ES-I3 (cell line): ENCODE data around the gene PDZK1.
"Not testable (repeated sequence)": the region's sequence is repeated elsewhere in the genome, so short reads cannot be mapped to it uniquely, and the experiment has no call there.

Experiments used
- H3K36me3 ChIP-seq: 2 replicates; pipeline ENCODE4 v1.6.1; 2013; ENCODE audit warnings: mild to moderate bottlenecking, low read length, control low read depth, moderate library complexity; ENCODE audit not compliant: insufficient read depth
- H3K4me1 ChIP-seq: 2 replicates; pipeline ENCODE4 v1.6.1; 2013; ENCODE audit warnings: mild to moderate bottlenecking, control low read depth, low read length; ENCODE audit not compliant: insufficient read depth
- H3K9ac ChIP-seq: 2 replicates; pipeline ENCODE4 v1.6.1; 2013; ENCODE audit warnings: low read depth, mild to moderate bottlenecking, low read length, moderate library complexity
- H3K9me3 ChIP-seq: 2 replicates; pipeline ENCODE4 v1.6.1; 2013; ENCODE audit warnings: mild to moderate bottlenecking, low read length, moderate library complexity; ENCODE audit not compliant: control insufficient read depth, insufficient read depth

The PDZK1 gene

GRCh38 chr1:145719230-145720079 lies 12.3 kb upstream of the PDZK1 start, which contains the start of gene CD160:
Gene CD160 (plus strand): TSS chr1:145719499. CDS start chr1:145728328, 8,829 bp downstream.
- H3K4me1 ChIP-seq: peaks cover 6% of the 10 kb centered on the region; the same call in 1 of the 2 replicates
- H3K9me3 ChIP-seq: no peaks in the 10 kb centered on the region
- no peaks in the 10 kb centered on the region for H3K36me3 ChIP-seq
- no peak within 1 kb of the TSS for H3K9ac ChIP-seq

- H3K9ac ChIP-seq, H3K4me1 ChIP-seq, H3K9me3 ChIP-seq, H3K36me3 ChIP-seq: not testable (repeated sequence)
Observed at GRCh38 chr1:145718465-145718864, 11.3 kb upstream of the PDZK1 start.

DNA sequence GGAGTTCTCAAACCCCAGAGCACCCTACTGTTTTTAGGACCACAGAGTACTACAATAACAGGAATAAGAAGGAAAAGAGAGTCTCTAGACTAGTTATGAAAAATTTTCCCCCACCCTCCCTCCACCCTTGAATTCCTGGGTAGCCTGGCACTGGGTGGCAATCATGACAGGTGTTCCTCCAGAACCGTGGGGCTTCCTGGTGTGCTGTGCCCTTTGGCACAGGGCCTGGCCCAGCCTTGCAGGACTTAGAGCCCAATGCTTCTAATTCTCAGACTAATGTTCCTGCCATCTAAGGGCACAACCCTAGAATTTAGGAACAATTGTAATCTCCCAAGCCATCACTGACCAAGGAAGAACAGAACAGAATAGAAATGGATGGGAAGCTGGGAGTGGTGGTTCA lies 10.7 kb upstream of the PDZK1 start:
- H3K36me3 ChIP-seq: no peaks in the 10 kb centered on the region
- H3K4me1 ChIP-seq: peaks cover 6% of the 10 kb centered on the region; the same call in 1 of the 2 replicates
- H3K9ac ChIP-seq: no peak overlapping the region
- no peaks in the 10 kb centered on the region for H3K9me3 ChIP-seq

GRCh38 chr1:145716641-145717345 lies 9.6 kb upstream of the PDZK1 start:
- Histone ChIP-seq H3K9me3 (no peaks in the 10 kb centered on the region), H3K4me1 (peaks cover 6% of the 10 kb centered on the region; the same call in 1 of the 2 replicates), H3K36me3 (no peaks in the 10 kb centered on the region), H3K9ac (no peak overlapping the region)

GRCh38 chr1:145714524-145715111 lies 7.5 kb upstream of the PDZK1 start:
- Histone ChIP-seq H3K9ac (no peak overlapping the region), H3K9me3 (no peaks in the 10 kb centered on the region), H3K36me3 (no peaks in the 10 kb centered on the region), H3K4me1 (peaks cover 6% of the 10 kb centered on the region; the same call in 1 of the 2 replicates)

GRCh38 chr1:145711213-145711651 lies 4.1 kb upstream of the PDZK1 start:
- Histone ChIP-seq H3K4me1 (peaks cover 5% of the 10 kb centered on the region; the same call in 1 of the 2 replicates), H3K36me3 (no peaks in the 10 kb centered on the region), H3K9me3 (no peaks in the 10 kb centered on the region), H3K9ac (no peak overlapping the region)

- Histone ChIP-seq H3K9ac (no peak overlapping the region), H3K36me3 (no peaks in the 10 kb centered on the region), H3K9me3 (no peaks in the 10 kb centered on the region), H3K4me1 (peaks cover 4% of the 10 kb centered on the region; the same call in 1 of the 2 replicates)
Observed at GRCh38 chr1:145710291-145711027, 3.3 kb upstream of the PDZK1 start.

GRCh38 chr1:145708063-145708462 lies 895 bp upstream of the PDZK1 start:
- H3K4me1 ChIP-seq: peaks cover 4% of the 10 kb centered on the region; the same call in 1 of the 2 replicates
- no peaks in the 10 kb centered on the region for H3K9me3 ChIP-seq
- H3K9ac ChIP-seq: no peak overlapping the region
- H3K36me3 ChIP-seq: no peaks in the 10 kb centered on the region

GRCh38 chr1:145706086-145706664 lies 993 bp downstream of the PDZK1 start:
- Histone ChIP-seq H3K9me3 (no peaks in the 10 kb centered on the region), H3K36me3 (no peaks in the 10 kb centered on the region), H3K4me1 (peaks cover 4% of the 10 kb centered on the region; the same call in 1 of the 2 replicates), H3K9ac (no peak overlapping the region)

GRCh38 chr1:145705622-145706021 lies 1.5 kb downstream of the PDZK1 start:
- H3K9ac ChIP-seq: no peak overlapping the region
- no peaks in the 10 kb centered on the region for H3K9me3 ChIP-seq
- H3K4me1 ChIP-seq: peaks cover 4% of the 10 kb centered on the region; the same call in 1 of the 2 replicates
- no peaks in the 10 kb centered on the region for H3K36me3 ChIP-seq

- H3K36me3 ChIP-seq: no peaks in the 10 kb centered on the region
- no peak overlapping the region for H3K9ac ChIP-seq
- peaks cover 4% of the 10 kb centered on the region; the same call in 1 of the 2 replicates for H3K4me1 ChIP-seq
- no peaks in the 10 kb centered on the region for H3K9me3 ChIP-seq
Observed at GRCh38 chr1:145702826-145703225, 4.3 kb downstream of the PDZK1 start.

DNA sequence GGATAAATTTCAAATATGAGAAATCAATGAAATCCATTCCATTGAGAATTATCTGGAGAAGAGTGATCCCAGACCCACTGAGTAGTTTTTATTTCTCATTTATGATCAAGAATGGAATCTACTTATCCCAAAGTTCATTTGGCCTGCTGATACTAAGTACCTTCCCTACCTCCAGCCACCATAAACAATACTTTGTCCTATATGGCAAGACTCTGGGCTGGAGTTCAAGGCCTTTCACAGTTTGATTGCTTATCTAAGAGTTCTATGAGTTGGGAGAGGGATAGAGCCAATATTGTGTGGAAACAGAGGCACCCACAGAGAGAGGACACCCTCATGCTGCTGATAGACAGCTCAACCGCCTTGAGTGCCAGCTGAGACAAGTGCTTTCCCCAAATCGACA lies 5.1 kb downstream of the PDZK1 start:
- no peaks in the 10 kb centered on the region for H3K9me3 ChIP-seq
- H3K36me3 ChIP-seq: no peaks in the 10 kb centered on the region
- H3K4me1 ChIP-seq: 0 out of 2 replicates have a peak, but pooled peaks cover 1% of the 10 kb centered on the region
- no peak overlapping the region for H3K9ac ChIP-seq

DNA sequence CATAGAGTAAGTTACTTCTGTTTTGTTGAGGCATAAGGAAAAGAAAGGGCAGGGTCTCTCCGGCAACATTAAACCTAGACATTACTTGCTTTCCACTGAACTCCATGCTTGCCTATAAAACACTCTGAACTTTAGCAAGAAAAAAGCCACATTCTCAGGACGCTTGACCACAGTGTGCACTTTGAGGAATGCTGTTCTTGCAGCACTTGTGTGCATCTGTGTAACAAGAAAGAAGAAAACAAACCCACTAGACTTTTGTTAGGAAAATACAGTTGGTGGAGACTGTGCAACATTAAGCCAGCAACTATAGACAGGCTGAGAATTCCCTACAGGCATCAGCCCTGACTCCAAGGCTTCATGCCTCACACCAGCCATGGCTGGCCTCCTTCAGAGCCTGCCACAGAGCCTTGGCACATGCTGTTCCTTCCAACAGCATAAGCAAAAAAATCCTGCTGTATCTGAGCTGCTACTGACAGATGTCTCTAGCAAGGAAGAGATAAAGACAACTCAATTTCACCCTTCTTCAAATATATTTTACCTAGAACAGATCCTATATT lies 5.8 kb downstream of the PDZK1 start:
- H3K9me3 ChIP-seq: no peaks in the 10 kb centered on the region

More for the DNA sequence above, 5.8 kb downstream of the PDZK1 start:
- Histone ChIP-seq H3K9ac (no peak overlapping the region), H3K36me3 (no peaks in the 10 kb centered on the region), H3K4me1 (no peaks in the 10 kb centered on the region)
